ENCODE data around the gene POMT2.

- TF ChIP-seq EP300 (IDR thresholded peaks at IDR 0.05; ENCODE audit: borderline replicate concordance in 1 of 2, low read depth in 1 of 2, low read length in 1 of 2) (no peak), REST (IDR thresholded peaks at IDR 0.05; ENCODE audit: low read depth, low read length) (peak; percentile 88), MAX (IDR thresholded peaks at IDR 0.05; ENCODE audit: low read depth) (no peak), CTCF (IDR thresholded peaks at IDR 0.05) (no peak), MXI1 (IDR thresholded peaks at IDR 0.05; ENCODE audit: low read depth, low read length) (no peak), EZH2phosphoT487 (IDR thresholded peaks at IDR 0.05; ENCODE audit: borderline replicate concordance, low read depth) (no peak), RCOR1 (IDR thresholded peaks at IDR 0.05; ENCODE audit: low read length) (no peak)
These were observed 78.7 kb downstream of the POMT2 start for GRCh38 chr14:77241955-77242354.

Data from SK-N-SH (cell line).